DOHH2 (cell line): ENCODE results near the gene CYP4F22.

ENCODE experiments used
- EZH2phosphoT487 ChIP-seq: fragments of 200-600 bp; sonication (generic); IDR thresholded peaks from 2 replicates; pipeline ENCODE4 v1.6.1; 2017; ENCODE audit warnings: borderline replicate concordance, mild to moderate bottlenecking, antibody characterized with exemption, low read length, moderate library complexity, mixed read lengths
- TF ChIP-seq, protein P1 (sequence below): fragments of 200-600 bp; sonication (generic); IDR thresholded peaks from one replicate; pipeline ENCODE4 v1.5.1; 2014; ENCODE audit warnings: antibody characterized with exemption, mild to moderate bottlenecking, low read depth, low read length; ENCODE audit not compliant: poor library complexity, severe bottlenecking

DNA sequence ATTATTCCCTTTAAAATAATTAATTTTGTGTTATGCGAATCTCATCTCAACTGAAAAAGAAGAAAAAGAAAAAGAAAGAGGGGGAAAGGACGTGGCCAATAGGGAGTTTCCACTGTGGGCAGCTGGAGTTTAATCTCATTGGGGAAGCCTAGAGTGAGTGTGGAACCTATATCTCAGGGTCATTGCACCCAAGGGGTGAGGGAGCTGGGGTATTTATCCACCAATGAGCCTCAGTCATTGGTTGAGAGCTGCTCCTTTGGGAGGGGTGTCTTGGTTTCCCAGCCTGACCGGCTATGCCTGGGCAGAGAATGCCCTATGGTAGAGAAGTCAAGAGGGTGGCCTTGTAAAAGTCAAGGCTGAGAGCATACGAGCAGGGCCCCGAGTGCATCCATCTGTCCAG lies 16.5 kb downstream of the CYP4F22 start:
- TF ChIP-seq, protein P1, sequence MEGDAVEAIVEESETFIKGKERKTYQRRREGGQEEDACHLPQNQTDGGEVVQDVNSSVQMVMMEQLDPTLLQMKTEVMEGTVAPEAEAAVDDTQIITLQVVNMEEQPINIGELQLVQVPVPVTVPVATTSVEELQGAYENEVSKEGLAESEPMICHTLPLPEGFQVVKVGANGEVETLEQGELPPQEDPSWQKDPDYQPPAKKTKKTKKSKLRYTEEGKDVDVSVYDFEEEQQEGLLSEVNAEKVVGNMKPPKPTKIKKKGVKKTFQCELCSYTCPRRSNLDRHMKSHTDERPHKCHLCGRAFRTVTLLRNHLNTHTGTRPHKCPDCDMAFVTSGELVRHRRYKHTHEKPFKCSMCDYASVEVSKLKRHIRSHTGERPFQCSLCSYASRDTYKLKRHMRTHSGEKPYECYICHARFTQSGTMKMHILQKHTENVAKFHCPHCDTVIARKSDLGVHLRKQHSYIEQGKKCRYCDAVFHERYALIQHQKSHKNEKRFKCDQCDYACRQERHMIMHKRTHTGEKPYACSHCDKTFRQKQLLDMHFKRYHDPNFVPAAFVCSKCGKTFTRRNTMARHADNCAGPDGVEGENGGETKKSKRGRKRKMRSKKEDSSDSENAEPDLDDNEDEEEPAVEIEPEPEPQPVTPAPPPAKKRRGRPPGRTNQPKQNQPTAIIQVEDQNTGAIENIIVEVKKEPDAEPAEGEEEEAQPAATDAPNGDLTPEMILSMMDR = no peak
- no peak for TF ChIP-seq EZH2phosphoT487
